ENCODE measurements around the gene ARHGAP18.

The ARHGAP18 gene

DNA sequence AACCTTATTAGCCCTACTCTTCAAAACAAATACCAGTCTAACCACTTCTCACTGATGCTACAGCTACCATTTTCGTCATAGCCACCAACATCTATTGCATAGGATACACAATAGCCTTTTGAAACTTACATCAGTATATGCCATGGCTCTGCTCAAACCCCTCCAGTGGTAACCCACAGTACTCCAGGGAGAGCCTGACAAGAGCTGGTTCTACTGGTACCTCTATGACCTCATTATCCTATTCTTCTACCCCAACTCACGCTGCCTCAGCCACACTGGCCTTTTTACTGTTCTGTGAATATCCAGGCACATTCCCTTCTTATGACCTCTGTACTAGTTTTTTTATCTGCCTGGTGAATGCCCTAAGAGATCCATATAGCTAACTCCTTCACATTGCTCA, 157.6 kb downstream of the ARHGAP18 start:
- no peak overlapping the region for H3K4me3 ChIP-seq (ENCODE audit: low read length, poor library complexity, severe bottlenecking)
- H3K9me3 ChIP-seq (ENCODE audit: insufficient read depth, low read depth, low read length) = no peaks in the 10 kb centered on the region
- H3K9me2 ChIP-seq (replicated peaks; ENCODE audit: low read depth, low read length) = no peaks in the 10 kb centered on the region
- no peak overlapping the region for H2AFZ ChIP-seq (ENCODE audit: low read length)
- H3K79me2 ChIP-seq (ENCODE audit: insufficient read depth, low read length) = no peaks in the 10 kb centered on the region
- TF ChIP-seq, protein P1, sequence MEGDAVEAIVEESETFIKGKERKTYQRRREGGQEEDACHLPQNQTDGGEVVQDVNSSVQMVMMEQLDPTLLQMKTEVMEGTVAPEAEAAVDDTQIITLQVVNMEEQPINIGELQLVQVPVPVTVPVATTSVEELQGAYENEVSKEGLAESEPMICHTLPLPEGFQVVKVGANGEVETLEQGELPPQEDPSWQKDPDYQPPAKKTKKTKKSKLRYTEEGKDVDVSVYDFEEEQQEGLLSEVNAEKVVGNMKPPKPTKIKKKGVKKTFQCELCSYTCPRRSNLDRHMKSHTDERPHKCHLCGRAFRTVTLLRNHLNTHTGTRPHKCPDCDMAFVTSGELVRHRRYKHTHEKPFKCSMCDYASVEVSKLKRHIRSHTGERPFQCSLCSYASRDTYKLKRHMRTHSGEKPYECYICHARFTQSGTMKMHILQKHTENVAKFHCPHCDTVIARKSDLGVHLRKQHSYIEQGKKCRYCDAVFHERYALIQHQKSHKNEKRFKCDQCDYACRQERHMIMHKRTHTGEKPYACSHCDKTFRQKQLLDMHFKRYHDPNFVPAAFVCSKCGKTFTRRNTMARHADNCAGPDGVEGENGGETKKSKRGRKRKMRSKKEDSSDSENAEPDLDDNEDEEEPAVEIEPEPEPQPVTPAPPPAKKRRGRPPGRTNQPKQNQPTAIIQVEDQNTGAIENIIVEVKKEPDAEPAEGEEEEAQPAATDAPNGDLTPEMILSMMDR (conservative IDR thresholded peaks at IDR 0.05; ENCODE audit: low read length) = no peak
- TF ChIP-seq EZH2phosphoT487 (IDR thresholded peaks at IDR 0.05; ENCODE audit: borderline replicate concordance) = no peak
- no peaks in the 10 kb centered on the region for H3K27me3 ChIP-seq (ENCODE audit: insufficient read depth, low read length, poor library complexity, severe bottlenecking)
- H4K20me1 ChIP-seq (ENCODE audit: insufficient read depth, low read length, poor library complexity, severe bottlenecking) = no peaks in the 10 kb centered on the region
- H3K4me2 ChIP-seq (ENCODE audit: low read depth, low read length, poor library complexity, severe bottlenecking) = no peak overlapping the region
- H3K36me3 ChIP-seq (ENCODE audit: insufficient read depth, low read length) = no peaks in the 10 kb centered on the region
- no peak overlapping the region for H3K9ac ChIP-seq (ENCODE audit: low read depth, low read length, poor library complexity, severe bottlenecking)
- H3K4me1 ChIP-seq (ENCODE audit: insufficient read depth, low read length, poor library complexity, severe bottlenecking) = peaks cover 3% of the 10 kb centered on the region
- no peaks in the 10 kb centered on the region for H3F3A ChIP-seq (ENCODE audit: low read depth)

DNA sequence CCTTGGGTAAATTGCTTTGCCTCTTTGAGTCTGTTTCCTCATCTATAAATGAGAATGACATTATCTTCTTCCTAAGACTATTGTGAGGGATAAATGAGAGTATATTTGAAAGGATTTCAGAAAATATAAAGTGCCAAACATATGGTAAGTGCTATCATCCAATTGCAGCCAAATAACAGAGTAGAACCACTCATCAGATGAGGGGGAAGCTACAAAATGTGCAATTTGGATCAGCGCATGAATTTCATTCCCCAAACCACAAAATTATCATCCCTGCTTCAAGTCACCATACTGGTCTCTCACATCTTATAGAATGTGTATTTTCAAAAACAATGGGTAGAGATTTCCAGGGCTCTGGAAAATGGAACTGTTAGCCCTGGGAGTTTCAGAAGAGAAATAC, 158.5 kb downstream of the ARHGAP18 start:
- Histone ChIP-seq H3K4me1 (ENCODE audit: insufficient read depth, low read length, poor library complexity, severe bottlenecking) (peaks cover 4% of the 10 kb centered on the region), H3K79me2 (ENCODE audit: insufficient read depth, low read length) (no peaks in the 10 kb centered on the region), H4K20me1 (ENCODE audit: insufficient read depth, low read length, poor library complexity, severe bottlenecking) (no peaks in the 10 kb centered on the region)

DNA sequence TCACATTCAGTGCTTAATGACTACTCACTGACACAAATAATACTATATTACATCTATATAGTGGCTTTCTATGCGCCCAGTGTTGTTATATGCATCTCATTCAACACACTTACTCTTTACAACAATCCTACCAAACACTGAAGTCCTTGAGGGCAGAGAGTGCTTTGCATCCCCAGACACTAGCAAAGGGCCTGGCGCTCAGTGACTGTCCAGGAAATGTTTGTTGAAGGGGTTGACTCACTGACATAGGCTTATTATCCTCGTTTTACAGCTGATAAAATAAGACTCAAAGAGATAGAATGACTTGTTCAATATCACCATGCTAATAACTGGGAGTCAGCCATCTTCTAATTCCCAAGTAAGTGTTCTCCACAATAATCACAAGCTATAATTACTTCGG, 163.3 kb downstream of the ARHGAP18 start:
- Histone ChIP-seq H3K27me3 (ENCODE audit: insufficient read depth, low read length, poor library complexity, severe bottlenecking) (no peaks in the 10 kb centered on the region), H4K20me1 (ENCODE audit: insufficient read depth, low read length, poor library complexity, severe bottlenecking) (no peaks in the 10 kb centered on the region), H3K9me3 (ENCODE audit: insufficient read depth, low read depth, low read length) (no peaks in the 10 kb centered on the region), H2AFZ (ENCODE audit: low read length) (no peak overlapping the region), H3K79me2 (ENCODE audit: insufficient read depth, low read length) (no peaks in the 10 kb centered on the region), H3K4me3 (ENCODE audit: low read length, poor library complexity, severe bottlenecking) (no peak overlapping the region), H3K9me2 (replicated peaks; ENCODE audit: low read depth, low read length) (no peaks in the 10 kb centered on the region), H3K36me3 (ENCODE audit: insufficient read depth, low read length) (no peaks in the 10 kb centered on the region), H3K4me1 (ENCODE audit: insufficient read depth, low read length, poor library complexity, severe bottlenecking) (peaks cover 4% of the 10 kb centered on the region), H3F3A (ENCODE audit: low read depth) (no peaks in the 10 kb centered on the region), H3K9ac (ENCODE audit: low read depth, low read length, poor library complexity, severe bottlenecking) (no peak overlapping the region), H3K4me2 (ENCODE audit: low read depth, low read length, poor library complexity, severe bottlenecking) (no peak overlapping the region)
- TF ChIP-seq, protein P1 (conservative IDR thresholded peaks at IDR 0.05; ENCODE audit: low read length) = no peak
- TF ChIP-seq EZH2phosphoT487 (IDR thresholded peaks at IDR 0.05; ENCODE audit: borderline replicate concordance) = no peak

More for the DNA sequence above, 158.5 kb downstream of the ARHGAP18 start:
- Histone ChIP-seq H3K9me2 (replicated peaks; ENCODE audit: low read depth, low read length) (no peaks in the 10 kb centered on the region), H2AFZ (ENCODE audit: low read length) (no peak overlapping the region), H3K4me3 (ENCODE audit: low read length, poor library complexity, severe bottlenecking) (no peak overlapping the region), H3K9ac (ENCODE audit: low read depth, low read length, poor library complexity, severe bottlenecking) (no peak overlapping the region), H3K36me3 (ENCODE audit: insufficient read depth, low read length) (no peaks in the 10 kb centered on the region), H3K27me3 (ENCODE audit: insufficient read depth, low read length, poor library complexity, severe bottlenecking) (no peaks in the 10 kb centered on the region), H3K4me2 (ENCODE audit: low read depth, low read length, poor library complexity, severe bottlenecking) (no peak overlapping the region), H3F3A (ENCODE audit: low read depth) (no peaks in the 10 kb centered on the region), H3K9me3 (ENCODE audit: insufficient read depth, low read depth, low read length) (no peaks in the 10 kb centered on the region)
- TF ChIP-seq EZH2phosphoT487 (IDR thresholded peaks at IDR 0.05; ENCODE audit: borderline replicate concordance) = no peak
- TF ChIP-seq, protein P1 (conservative IDR thresholded peaks at IDR 0.05; ENCODE audit: low read length) = no peak
